Measurements from ENCODE around the gene CCL26.

The CCL26 gene

DNA sequence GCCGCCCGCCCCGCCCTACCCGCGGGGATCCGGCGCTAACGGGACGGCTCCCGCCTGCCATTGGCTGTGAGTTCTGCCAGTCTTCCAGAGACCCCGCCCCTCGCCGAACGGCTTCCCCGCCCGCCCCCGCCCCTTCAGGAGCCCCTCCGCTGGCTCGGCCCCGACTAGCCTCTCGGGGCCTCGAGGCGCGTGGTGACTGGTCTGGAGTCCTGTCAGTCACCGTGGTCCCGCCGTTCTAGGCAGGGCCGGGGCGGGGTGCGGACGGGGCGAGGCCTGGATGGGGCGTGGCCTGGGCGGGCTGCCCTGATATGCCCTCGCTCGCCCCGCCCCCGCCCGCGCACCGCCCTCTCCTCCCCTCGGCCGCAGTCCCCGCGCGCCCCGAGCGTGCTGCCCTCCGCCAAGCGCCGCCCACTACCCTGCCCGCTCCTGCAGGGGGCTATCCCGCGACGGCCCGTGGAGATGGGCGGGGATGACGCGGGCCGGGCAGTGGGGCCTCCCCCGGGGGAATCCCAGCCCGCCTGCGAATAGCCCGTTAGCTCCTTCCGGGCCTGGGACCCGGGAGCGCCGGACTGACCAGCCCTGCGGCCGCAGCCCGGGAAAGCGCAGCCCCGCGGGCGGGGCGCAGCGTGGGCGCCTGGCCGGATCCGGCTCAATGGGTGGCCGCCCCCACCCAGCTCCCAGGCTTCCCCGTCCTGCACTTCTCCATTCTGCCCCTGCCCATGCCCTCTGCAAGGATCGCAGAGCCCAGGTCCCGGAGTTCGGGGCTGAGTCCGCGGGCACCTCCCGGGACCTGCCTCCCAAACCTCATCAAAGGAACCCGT is 32.8 kb downstream of the CCL26 start:
- H3K27ac ChIP-seq, result peak overlapping the region; percentile 49
- TF ChIP-seq, protein P1, sequence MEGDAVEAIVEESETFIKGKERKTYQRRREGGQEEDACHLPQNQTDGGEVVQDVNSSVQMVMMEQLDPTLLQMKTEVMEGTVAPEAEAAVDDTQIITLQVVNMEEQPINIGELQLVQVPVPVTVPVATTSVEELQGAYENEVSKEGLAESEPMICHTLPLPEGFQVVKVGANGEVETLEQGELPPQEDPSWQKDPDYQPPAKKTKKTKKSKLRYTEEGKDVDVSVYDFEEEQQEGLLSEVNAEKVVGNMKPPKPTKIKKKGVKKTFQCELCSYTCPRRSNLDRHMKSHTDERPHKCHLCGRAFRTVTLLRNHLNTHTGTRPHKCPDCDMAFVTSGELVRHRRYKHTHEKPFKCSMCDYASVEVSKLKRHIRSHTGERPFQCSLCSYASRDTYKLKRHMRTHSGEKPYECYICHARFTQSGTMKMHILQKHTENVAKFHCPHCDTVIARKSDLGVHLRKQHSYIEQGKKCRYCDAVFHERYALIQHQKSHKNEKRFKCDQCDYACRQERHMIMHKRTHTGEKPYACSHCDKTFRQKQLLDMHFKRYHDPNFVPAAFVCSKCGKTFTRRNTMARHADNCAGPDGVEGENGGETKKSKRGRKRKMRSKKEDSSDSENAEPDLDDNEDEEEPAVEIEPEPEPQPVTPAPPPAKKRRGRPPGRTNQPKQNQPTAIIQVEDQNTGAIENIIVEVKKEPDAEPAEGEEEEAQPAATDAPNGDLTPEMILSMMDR (IDR thresholded peaks at IDR 0.05), result no peak
- TF ChIP-seq ZFX (IDR thresholded peaks at IDR 0.05; ENCODE audit: borderline replicate concordance), result no peak

DNA sequence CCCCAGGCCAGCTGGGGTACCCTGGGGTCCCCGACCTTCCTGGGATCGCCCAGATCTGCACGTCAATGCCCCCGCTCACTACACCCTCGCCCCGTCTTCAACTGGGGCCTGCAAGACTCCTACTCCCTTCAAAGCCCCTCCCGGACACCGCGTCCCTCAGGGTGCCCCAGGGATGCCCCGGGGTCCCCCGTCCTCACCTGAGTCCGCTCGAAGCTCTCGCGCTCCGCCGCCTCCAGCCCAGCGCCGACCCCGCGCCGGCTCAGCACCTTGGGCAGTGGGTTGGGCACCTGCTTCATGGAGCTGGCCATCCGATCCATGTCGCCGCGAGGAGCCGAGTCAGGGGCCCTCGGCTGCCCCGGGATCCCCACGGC is 33.4 kb downstream of the CCL26 start, which contains the start of gene HIP1:
Gene HIP1, minus strand, starts transcription at position 338 of the 371 bp plus-strand sequence. Its CDS starts 21 bp downstream, at position 317.
- H3K27ac ChIP-seq, result peak within 1 kb of the TSS; percentile 49
- no peak for TF ChIP-seq ZFX (IDR thresholded peaks at IDR 0.05; ENCODE audit: borderline replicate concordance)
- TF ChIP-seq, protein P1 (IDR thresholded peaks at IDR 0.05), result no peak

DNA sequence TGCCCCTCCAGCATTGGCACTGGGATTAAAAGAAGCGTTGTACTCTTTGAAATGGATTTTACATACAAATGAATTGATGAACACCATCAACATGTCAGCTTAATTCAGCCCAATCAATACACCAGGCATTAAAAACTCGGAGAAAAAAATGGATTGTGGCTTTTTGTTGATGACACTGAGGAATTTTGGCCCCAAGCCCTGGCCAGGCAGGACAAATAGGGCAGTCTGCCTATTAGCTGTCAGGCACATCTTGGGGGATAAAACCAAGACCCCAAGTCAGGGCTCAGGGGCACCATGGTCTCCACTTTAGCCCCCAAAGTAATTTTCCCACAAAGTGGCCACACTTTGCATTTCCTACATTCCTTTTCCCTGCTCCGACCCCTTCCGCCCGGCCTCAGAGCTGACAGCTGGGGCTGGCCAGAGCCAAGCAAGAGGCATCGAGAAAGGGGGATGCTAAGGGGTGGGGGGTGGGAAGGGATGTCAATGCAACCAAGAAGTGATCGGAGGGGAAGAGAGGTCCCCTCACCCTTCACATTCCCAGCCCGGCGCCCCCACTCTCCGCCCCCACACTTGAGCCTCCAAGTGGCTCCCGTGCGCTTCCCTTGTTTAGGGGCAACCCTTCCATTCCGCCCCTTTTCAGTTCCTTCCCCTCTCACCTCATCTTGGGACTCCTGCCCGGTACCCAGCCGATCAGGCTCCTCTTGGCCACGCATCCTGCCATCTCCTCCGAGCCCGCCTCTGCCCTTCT is 34.0 kb downstream of the CCL26 start:
- no peak for TF ChIP-seq ZFX (IDR thresholded peaks at IDR 0.05; ENCODE audit: borderline replicate concordance)
- TF ChIP-seq, protein P1 (IDR thresholded peaks at IDR 0.05), result no peak
- H3K27ac ChIP-seq, result no peak overlapping the region

DNA sequence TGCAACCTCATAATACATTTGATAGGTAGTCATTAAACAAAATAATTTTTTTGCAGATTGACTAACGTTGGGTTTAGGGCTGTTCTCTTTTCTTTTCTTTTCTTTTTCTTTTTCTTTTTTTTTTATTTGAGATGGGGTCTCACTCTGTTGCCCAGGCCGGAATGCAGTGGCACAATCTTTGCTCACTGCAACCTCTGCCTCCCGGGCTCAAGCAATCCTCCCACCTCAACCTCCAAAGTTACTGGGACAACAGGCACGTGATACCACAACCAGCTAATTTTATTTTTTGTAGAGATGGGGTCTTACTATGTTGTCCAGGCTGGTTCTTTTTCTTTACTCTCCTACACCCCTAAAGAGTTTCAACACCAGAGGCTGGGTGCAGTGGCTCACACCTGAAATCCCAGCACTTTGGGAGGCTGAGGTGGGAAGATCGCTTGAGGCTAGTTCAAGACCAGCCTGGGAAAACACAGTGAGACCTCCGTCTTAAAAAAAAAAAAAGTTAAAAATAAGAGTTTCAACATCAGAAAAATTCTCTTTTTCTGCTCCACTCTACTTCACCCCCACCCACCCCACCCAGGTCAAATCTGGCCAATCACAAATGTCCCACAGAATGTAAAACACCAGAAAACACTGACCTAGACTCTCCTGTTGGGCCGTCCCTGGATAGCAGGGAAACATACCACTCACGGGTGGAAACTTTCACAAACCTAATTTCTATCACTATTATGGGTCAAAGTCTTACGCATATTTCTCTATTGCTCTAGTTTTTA is 36.2 kb downstream of the CCL26 start:
- no peak for TF ChIP-seq ZFX (IDR thresholded peaks at IDR 0.05; ENCODE audit: borderline replicate concordance)
- TF ChIP-seq, protein P1 (IDR thresholded peaks at IDR 0.05), result no peak
- H3K27ac ChIP-seq, result no peak overlapping the region

DNA sequence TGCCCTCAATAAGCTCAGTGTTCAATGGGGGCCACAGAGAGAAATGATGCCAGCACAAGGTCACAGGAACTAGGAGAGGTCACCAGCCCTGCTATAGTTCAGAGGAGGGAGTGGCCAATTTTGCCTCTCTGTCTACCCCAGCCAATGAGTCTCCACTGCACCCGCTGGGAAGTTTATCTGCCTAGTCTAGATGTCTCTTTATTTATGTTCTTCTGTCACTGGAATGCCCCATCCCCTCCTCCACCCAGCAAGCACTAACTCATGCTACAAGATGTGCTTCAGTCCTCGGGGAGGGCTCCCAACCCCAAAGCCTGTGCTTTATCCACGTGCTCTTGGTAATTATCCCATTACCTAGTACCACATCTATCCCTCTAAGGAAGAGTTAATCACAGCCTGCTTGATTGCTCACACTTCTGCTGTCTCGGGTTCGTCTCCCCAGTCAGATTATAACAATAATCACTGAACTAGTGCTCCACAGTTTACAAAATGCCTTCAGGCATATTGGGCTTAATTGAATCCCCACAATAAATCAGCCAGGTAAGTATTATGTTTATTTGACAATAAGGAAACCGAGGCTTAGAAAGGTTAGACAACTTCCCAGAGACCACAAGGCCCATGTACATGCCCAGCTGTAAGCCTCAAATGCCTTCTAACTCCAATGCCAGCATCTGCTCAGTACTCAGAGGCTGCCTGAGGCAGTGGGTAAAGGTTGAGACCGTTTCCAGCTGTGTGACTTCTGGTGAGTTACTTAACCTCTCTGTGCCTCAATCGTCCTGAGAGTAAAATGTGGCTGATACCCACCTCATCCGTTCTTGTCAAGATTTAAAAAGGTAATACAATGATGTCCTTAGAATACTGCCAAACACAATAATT is 37.2 kb downstream of the CCL26 start:
- TF ChIP-seq, protein P1 (IDR thresholded peaks at IDR 0.05), result no peak
- no peak for TF ChIP-seq ZFX (IDR thresholded peaks at IDR 0.05; ENCODE audit: borderline replicate concordance)
- 0 out of 2 replicates have a peak overlapping the region, but pooled peaks have one; percentile 7 for H3K27ac ChIP-seq

Measured in 22Rv1 (cell line).